ENCODE measurements around the gene RAVER2.

The RAVER2 gene

DNA sequence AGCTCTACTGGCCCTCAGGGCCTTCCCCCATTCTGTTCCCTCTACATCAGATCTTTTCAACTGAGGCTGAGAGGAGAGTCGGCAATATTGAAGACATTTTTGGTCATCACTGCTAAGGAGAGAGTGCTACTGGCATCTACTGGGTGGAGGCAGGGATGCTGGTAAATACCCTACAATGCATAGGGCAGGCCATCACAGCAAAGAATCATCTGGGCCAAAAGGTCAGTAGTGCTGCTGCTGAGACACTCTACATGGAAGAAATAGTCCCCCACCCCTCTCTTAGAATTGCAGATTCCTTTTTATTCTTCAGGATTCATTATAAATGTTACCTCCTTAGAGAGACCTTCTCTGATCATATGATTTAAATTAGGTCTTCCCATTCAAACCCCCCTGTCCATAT lies 127.2 kb downstream of the RAVER2 start:
- H3K4me3 ChIP-seq (ENCODE audit: low read depth, low read length): no peak overlapping the region
- TF ChIP-seq, protein P1, sequence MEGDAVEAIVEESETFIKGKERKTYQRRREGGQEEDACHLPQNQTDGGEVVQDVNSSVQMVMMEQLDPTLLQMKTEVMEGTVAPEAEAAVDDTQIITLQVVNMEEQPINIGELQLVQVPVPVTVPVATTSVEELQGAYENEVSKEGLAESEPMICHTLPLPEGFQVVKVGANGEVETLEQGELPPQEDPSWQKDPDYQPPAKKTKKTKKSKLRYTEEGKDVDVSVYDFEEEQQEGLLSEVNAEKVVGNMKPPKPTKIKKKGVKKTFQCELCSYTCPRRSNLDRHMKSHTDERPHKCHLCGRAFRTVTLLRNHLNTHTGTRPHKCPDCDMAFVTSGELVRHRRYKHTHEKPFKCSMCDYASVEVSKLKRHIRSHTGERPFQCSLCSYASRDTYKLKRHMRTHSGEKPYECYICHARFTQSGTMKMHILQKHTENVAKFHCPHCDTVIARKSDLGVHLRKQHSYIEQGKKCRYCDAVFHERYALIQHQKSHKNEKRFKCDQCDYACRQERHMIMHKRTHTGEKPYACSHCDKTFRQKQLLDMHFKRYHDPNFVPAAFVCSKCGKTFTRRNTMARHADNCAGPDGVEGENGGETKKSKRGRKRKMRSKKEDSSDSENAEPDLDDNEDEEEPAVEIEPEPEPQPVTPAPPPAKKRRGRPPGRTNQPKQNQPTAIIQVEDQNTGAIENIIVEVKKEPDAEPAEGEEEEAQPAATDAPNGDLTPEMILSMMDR (IDR thresholded peaks at IDR 0.05; ENCODE audit: low read depth, low read length, missing control alignments): no peak
- DNase-seq (ENCODE audit: low read depth): no peak

DNA sequence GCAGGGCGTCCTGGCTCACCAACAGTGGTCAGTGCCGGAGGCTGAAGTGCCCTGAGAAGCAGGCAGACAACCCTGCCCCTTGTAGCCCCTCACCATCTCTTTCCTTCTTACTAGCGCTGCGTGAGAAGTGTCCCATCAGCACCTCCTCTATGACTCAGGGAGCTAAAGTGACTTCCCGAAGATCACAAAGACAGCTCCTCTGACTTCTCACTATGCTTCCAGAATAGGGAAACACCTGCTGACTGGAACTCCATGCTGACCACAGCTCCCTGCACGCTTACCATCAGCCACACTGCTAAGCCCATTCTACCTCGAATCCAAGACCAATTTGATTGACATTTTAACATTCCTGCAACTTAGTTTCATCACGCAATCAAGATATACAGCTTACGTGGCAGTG lies 128.7 kb downstream of the RAVER2 start:
- DNase-seq (ENCODE audit: low read depth): no peak
- TF ChIP-seq, protein P1 (IDR thresholded peaks at IDR 0.05; ENCODE audit: low read depth, low read length, missing control alignments): no peak
- H3K4me3 ChIP-seq (ENCODE audit: low read depth, low read length): no peak overlapping the region

DNA sequence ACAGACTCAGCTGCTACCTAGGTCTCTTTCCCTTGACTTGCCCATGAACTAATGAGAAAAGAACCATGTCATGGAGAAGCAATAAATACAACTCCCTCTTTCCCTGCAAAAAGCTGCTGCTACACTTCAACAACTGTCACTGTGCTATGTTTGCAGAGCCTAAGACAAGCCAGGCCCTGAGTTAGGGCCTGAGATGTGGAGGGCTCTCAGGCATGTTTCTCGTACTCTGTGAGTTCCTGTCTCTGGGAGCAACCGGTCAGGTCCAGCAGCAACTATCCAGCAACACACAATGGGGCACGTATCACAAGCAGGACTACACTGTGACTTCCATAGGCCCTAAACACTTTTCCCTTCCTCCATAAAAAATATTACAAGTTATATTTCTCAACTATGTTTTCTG lies 129.8 kb downstream of the RAVER2 start:
- TF ChIP-seq, protein P1 (IDR thresholded peaks at IDR 0.05; ENCODE audit: low read depth, low read length, missing control alignments): no peak
- no peak overlapping the region for H3K4me3 ChIP-seq (ENCODE audit: low read depth, low read length)
- no peak for DNase-seq (ENCODE audit: low read depth)

DNA sequence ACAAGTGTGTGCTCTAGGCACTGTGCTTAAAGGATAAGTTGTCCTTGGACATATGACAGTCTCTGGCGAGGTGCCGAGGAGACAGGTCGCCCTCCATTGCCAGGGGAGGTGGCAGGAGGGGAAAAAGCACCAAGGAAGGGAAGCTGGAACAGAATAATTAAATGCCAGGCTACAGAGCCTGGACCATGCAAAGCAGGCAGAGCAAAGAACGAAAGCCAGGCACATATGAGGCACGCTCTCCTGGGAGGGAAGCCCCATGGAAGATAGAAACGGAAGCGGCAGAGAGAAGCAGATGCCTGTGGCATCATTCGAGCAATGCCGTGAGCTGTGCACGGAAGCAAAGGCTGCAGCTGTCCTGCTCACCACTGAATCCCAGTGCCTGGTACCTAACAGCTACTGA lies 130.2 kb downstream of the RAVER2 start:
- no peak for DNase-seq (ENCODE audit: low read depth)
- TF ChIP-seq, protein P1 (IDR thresholded peaks at IDR 0.05; ENCODE audit: low read depth, low read length, missing control alignments): no peak
- no peak overlapping the region for H3K4me3 ChIP-seq (ENCODE audit: low read depth, low read length)

DNA sequence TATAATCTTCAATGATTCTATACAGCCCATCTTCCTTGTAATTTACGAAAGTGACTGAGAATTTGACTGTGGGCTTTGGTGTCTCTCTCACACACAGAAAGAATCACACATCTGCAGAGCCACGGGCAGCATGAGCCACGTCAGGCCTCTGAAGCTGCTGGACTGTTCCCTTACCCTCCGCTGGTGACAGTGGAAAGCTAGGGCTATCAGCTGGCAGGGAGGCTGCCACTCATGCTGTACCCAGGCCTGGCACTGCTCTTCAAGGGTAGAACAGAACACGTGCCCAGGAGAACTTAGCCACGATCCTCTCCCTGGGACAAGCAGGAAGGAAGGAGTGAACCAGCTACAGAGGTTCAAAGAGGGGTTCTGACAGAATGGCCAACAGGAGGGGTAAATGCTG lies 130.7 kb downstream of the RAVER2 start:
- TF ChIP-seq, protein P1 (IDR thresholded peaks at IDR 0.05; ENCODE audit: low read depth, low read length, missing control alignments): no peak
- no peak for DNase-seq (ENCODE audit: low read depth)
- no peak overlapping the region for H3K4me3 ChIP-seq (ENCODE audit: low read depth, low read length)

DNA sequence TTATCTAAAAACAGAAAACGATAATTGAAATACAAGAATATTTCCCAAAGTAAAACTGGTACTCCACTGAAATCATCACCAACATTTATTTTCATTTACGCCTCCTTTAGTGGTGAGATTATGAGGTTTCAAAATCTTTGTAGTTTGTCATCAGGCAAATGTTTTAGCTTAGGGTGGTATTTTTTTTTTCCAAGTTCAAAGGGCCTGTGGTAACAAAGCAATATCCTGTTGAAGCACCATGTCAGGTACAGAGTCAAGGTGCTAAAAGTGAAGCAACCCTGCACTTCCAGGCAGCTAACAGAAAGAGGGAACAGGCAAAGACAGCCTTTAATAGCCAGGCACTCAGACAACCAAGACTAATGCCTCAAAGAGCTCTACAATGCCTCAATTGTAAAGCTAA lies 132.3 kb downstream of the RAVER2 start:
- H3K4me3 ChIP-seq (ENCODE audit: low read depth, low read length): no peak overlapping the region
- TF ChIP-seq, protein P1 (IDR thresholded peaks at IDR 0.05; ENCODE audit: low read depth, low read length, missing control alignments): no peak
- DNase-seq (ENCODE audit: low read depth): no peak

DNA sequence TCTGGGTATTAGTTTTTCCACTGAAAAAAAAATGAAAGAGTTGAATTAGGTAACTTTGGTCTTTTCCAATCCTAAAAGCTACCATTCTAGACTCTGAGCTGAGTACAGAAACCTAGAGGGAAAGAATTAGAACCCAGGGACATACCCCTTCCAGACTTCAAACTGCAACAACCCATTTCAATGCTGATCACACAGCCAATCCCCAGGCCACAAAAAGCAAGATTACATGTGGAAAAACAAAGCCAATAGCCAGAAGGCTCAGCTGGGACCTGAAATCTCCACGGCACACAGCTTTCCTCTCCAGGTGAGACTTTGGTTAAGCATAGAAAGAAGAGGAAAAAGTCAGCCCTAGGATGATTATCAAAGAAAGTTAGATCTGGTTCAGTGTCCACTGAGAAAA lies 132.7 kb downstream of the RAVER2 start:
- DNase-seq (ENCODE audit: low read depth): no peak
- no peak overlapping the region for H3K4me3 ChIP-seq (ENCODE audit: low read depth, low read length)
- TF ChIP-seq, protein P1 (IDR thresholded peaks at IDR 0.05; ENCODE audit: low read depth, low read length, missing control alignments): no peak

Data from GM12864 (cell line).